ENCODE results near the gene HEMK1.

The HEMK1 gene, protein sequence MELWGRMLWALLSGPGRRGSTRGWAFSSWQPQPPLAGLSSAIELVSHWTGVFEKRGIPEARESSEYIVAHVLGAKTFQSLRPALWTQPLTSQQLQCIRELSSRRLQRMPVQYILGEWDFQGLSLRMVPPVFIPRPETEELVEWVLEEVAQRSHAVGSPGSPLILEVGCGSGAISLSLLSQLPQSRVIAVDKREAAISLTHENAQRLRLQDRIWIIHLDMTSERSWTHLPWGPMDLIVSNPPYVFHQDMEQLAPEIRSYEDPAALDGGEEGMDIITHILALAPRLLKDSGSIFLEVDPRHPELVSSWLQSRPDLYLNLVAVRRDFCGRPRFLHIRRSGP

DNA sequence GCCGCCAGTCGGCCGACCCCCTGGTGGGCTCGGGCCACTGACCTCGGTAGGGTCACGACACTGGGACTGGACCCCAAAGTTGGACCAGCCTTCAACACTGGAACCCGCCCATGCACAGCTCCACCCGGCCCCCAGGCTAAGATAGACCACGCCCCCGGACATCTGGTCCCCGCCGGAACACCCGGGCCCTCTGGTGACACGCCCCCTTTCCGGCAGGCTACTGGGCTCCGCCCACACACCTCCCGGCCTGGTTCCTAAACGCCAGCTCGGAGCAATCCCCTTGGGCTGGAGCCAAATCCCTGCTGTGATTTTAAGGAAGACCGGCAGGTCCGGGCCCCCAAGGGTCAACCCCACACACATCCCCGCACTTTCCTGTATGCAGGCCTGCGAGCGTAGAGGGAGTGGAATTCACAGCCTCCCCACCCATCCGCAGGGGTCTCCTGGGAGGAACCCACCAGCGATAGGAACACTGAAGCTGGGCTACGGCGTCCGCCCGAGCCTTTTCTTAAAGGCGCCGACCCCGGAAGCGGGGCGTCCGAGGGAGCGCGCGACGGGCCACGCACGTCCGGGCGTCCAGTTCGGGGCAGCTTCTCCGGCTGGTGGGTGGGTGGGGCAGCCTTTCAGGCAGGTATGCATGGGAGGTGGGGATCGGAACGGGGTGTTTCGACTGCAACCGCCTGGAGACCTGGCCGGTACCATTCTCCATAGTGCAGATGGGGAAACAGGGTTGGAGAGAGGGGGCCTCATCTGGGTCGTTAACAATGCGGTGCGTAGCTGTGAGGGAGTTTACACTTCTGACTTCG is at the start of gene HEMK1:
HEMK1 (plus strand) TSS at position 576 of the 803 bp plus-strand sequence. CDS start 1,583 bp downstream, outside the sequence.
- DNase-seq = peak; percentile 88

DNA sequence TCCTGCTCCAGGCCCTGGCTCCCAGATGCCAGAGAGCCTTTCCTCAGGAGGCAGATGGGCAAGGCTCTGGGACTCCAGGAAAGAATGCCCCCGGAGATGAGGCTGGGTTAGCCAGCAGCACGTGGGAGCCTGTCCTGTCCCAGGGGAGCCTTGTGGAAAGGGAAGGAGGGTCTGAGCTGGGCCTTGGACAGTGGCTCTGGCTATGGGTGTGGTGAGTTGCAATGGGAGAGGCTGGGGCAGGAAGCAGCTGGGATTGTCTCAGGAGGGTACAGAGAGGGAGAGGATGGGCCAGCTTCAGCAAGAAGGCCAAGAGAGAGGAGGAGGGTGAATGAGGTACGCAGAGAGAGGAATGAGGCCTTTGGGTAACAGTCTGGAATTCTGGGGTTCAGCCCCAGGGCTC is 48.5 kb upstream of the HEMK1 start:
- DNase-seq = no peak

DNA sequence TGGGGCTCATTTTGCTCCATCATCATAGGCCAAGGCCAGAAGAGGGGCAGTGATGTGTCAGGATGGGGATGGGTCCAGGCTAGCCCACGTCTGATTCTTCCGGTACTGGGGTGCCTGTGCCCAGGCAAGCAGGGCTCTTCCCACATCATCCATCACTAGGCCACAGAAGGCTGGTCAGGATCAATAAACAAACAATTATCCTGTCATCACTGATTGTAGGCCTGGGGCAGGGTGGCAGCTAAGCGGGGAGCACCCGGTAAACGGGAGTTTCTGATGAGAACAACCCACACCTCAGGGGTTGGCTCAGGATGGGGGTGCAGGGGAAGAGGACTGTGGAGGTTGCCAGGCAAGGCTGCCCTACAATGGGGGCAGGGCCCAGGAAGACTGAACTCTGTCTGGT is 47.8 kb upstream of the HEMK1 start:
- no peak for DNase-seq

DNA sequence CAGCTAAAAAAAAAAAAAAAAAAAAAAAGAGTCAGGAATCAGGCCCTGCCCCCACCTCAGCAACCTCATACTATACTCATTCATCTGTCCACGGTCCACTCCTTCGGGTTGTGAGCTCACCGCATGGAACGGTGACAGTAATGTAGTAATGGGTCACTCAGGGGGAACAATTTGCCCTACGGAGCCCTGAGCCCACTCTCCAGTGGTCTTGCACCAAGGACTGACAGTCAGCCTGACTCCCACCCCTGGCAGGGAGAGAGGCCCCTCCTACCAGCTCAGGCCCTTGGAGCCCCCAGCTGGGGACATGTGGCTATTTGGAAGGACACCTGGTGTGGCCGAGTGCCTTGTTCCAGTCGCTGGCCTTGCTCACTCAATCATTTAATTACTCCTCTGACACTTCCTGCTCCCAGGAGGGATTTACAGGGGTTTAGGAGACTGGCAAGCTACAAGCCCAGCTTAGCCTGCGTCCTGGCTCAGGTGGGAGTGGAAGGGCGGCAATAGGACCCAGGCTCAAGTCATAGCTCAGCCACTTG is 46.0 kb upstream of the HEMK1 start:
- DNase-seq = no peak

DNA sequence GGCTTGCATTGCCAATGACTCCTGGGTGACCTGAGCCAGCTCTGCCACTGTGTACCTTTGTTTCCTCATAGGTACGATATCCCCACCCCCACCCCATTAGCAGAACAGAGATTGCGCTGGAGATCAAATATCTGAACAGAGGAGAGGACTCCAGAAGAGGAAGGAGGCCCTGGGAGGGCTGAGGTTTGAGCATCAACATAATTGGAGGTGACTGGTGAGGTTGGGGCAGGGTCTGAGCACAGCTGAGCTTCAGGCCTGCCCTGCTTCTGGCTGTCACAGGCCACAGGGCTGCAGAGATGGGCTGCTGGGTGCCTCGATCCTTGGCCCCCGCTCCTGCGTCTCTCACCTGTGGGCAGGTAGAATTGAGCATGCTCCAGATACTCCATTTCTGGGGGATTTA is 44.6 kb upstream of the HEMK1 start:
- DNase-seq = no peak

DNA sequence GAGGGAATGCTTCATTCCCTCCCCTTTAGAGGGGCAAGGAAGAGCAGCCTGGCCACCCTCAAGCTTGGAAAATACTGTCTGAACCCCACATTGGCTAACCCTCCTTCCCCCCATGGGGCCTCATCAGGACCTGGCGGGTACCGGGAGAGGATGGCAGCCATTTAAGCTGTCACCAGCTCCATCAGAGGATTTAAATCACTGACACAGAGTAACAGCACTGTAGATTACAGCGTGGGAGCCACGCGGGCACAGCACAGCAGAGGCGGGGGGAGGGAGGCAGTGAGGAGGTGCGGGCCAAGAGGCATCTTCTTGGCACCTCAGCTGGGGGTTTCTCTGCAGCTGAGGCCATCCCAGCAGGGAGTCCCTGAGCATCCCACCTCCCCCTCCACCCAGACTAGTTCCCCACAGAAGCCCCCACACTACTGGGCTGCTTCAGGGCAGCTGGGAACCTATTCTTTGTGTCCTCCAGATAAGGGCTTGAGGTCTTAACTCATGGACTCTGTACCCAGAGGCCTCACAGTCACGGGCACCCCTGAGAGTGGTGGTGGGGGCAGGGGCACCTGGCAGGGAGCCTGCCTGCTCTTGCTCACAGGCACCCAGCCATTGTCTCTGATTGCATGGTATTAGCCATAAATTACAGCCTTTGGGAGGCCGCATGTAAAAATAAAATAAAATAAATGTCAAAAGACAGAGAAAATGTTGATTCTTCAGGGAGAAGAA is 44.0 kb upstream of the HEMK1 start:
- no peak for DNase-seq

DNA sequence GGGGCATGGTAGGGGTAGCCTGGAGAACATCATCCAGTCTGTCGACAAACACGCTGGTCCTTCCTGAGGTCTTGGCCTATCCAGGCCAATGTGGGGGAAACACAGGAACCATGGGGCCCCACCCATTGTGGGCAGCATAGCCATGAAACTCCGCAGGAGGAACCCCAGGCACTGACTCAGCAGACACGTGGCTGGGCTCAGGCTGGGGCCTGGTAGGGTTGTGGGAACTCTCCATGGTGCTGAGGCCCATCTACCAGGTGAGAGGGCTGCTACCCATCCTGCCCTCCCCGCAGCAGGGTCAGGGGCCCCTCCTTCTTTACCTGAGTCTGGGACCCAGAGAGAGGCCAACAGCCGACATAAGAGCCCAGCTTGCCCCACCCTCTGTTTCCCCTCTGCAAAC is 43.3 kb upstream of the HEMK1 start:
- DNase-seq = no peak

DNA sequence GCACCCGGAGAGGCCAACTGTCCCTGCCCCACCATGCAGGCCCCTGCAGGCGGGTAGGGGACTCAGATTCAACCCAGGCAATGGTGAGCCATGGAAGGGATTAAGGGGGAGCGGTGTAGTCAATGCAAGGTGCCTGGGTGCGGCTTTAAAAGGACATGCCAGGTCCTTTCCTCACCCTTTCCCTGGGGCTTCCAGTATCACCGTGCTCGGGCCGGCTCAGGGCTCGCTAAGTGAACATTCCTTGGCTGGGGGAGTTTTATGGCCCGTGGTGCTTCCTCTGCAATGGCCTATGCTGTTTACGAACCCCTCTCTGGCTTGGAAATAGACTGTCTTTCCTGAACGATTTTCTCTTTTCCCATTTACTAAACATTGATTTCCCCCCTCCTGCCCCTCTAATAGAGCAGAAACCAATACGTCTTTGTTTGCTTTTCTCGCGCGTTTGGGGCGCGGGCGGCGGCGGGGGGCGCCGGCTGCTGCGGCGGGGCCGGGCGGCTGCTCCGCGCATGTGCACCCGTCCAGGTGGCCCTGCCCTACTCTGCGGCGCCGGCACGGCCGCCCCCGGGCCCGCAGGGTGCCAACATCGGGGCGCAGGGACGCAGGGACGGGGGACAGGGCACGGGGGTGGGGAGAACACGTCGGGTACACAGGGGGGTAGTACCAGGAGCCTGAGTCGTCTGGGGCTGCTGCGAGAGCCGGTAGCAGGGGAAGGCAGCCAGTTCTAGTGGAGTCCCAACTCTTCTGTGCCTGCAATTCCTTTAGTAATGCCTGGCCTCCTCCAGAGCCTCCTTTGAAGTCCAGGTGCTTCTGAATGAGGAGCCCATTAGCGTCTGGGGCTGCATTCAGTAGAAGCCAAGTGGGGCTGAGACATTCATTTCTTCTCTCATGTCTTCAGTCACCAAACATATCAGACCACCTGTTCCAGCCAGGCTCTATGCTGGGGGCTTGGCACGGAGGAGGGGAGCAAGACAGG is 39.0 kb upstream of the HEMK1 start:
- DNase-seq = no peak

DNA sequence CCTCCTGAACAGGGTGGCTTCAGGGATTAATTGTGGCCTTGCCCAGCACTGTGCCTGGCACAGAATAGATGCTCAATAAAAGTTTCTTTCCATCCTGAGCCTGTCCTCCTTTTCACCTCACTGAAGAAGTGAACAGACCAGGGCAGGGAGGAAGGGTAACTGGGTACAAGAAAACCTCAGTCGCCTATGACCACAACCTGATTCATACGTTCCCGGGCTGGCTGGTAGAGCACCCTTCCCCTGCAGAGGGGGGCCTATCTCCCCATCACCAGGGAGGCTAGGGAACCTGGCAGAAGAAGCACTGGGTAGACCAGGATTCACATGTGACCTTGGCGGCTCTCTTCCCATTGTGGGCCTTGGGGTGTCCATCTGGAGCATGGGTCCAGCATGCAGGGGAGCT is 38.1 kb upstream of the HEMK1 start:
- DNase-seq = no peak

DNA sequence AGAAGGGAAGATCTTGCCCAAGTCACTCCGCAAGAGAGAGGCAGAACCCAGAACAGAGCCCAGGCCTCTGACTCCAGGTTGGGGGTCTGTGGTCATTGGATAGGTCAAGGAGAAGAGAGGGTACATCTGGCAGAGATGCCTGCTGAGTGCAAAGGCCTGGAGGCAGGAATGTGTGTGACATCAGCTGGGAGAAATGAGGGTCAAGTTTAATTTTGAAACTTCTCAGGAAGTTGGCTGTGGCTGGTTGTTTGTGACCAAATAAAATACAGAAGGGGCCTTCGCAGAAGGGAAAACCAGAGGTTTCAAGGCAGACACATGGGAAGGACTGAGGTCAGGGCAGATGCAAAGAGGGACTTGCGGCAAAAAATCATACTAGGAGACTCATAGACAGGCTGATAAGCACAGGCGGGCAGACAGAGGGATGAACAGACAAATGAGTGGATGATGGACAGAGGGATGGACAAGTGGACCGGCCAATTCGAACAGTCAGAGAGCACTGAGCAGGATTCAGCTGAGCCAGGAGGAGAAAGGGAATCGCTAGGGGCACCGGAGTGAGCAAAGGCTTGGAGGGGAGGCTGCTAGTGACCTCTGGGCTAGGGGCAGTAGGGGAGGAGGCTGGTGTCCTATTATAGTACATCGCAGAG is 37.1 kb upstream of the HEMK1 start:
- no peak for DNase-seq

DNA sequence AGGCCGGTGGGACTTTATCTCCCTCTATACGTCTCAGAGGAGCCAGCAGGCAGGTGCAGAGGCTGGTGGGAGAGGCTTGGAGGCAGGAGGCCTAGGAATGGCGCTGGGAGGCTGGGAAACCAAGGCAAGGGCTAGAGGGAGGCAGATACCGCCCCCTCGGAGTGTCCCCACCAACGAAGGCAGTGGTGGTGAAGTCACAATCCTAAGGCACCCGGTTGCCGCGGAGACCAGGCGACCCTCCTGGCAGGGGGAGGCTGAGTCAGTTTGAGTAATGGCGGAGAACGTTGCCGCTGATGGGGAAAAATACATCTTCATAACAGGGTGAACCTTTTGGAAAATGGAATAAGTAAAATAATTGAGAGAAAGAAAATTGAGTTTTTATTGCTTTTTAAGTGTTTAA is 36.0 kb upstream of the HEMK1 start:
- no peak for DNase-seq

DNA sequence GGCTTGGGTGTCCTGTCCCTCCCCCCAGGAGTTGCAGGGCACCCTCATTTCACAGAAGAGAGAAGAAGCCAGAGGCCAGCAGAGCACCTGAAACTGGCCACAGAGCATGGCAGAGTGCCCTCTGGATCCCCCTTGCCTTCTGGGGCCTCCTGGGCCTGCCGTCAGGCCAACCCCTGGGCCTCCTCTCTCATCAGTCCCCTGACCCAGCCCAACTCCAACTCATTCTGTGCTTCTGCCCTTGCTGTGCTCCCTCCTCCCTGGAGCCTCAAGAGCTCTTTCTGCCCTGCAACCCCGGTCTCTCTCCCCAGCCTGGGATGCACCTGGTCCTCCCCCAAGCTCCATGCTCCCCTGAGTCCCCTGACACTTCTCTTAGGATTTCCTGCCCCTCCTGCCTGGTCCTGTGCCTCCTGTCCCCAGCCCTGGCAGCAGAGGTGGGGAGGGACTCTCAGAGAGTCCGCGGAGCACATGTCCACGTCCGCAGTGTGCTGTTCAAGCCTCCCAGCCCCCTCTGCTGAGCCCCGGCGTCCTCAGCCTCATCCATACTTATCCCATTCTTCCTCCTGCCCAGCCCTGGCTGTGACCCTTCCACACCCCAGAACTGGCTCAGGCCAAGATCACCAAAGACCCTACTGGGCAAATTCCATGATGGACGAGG is 35.4 kb upstream of the HEMK1 start:
- no peak for DNase-seq

DNA sequence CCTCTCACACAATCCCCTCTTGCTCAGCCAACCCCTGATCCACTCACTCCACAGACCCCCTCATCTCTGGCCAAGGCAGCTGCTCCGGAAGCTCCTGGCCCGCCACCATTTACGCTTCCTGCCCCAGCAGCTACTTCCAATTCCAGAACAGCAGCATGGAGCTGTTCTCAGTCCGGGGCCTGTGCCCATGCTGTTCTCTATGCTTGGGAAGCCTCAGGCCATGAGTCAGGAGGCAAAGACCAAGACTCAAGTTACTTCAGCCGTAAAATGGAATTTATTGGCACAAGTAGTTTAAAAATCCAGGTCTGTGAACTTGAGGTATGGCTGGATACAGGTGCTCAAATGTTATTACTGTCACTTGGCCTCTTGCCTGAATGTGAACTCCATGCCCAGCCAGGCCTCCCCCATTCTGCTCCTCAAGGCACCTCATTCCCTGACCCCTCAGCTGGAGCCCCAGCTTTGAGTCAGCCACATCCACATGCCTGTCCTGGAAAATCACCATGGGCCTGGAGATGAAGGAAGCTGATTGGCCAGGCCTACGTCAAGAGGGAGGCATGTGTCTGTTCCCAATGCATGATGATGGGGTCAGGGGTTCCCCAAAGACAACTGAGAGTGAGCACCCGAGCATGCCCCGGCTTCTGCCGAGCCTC is 34.5 kb upstream of the HEMK1 start:
- DNase-seq = no peak

DNA sequence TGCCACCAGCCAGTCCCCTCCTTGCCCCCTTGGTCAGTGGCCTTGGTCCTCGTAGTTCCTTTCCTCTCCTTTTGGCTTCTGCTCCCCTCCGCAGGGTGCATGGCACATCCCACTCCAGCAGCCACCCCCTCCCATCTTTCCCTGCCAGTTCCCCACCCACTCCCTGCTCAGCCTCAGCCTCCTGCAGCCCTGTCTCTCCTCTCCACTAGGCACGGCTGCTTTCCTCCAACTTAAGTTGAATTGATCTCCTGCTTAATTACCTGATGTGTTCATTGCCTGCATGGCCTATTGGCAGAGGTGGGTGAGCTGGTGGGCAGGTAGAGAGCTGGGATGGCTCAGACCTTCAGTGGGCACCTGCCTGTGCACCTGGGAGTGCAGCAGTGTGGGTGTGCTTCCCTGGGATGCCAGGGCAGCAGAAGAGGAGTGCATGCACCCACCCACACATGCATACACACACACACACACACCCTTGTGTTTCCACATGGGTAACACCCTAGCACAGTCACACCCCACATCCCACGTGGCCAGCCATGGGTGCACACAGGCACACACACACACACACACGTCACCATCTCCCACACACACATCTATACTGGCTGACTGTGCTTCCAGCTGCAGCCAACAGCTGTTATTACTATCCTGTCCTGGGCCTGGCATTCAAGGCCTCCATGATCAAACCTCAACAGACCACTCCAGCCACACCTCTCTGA is 32.7 kb upstream of the HEMK1 start:
- DNase-seq = no peak

DNA sequence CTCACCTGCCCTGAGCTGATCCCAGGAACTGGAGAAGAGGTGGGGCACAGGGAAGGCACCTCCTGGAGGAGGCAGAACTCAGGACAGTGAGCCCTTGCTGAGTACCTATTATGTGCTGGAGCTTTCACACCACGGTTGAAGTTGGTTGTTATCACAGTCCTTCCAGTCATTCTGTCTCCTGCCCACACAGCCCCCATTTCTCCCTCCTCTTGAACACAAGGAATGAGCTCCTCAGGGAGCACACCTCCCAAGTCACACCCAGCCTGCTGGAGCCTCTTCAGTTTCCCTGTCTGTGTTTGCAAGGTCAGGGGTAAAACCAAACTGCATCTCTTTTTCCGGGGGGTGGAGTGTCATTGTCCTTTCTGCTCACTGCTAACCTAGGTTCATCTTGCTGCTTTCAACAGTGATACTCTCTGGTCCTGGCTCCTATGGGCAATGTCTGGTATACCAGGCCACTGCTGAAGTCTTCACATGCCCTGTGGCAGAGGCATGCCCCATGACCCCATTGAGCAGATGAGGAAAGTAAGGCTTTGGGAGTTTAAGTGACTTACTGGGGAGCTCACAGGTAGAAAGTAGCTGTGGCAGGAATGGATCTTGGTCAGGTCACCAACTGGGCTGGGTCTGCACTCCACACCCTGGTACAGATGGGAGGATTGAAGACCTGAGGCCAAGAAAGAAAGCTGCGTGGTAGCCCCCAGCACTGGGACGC is 31.7 kb upstream of the HEMK1 start:
- no peak for DNase-seq

DNA sequence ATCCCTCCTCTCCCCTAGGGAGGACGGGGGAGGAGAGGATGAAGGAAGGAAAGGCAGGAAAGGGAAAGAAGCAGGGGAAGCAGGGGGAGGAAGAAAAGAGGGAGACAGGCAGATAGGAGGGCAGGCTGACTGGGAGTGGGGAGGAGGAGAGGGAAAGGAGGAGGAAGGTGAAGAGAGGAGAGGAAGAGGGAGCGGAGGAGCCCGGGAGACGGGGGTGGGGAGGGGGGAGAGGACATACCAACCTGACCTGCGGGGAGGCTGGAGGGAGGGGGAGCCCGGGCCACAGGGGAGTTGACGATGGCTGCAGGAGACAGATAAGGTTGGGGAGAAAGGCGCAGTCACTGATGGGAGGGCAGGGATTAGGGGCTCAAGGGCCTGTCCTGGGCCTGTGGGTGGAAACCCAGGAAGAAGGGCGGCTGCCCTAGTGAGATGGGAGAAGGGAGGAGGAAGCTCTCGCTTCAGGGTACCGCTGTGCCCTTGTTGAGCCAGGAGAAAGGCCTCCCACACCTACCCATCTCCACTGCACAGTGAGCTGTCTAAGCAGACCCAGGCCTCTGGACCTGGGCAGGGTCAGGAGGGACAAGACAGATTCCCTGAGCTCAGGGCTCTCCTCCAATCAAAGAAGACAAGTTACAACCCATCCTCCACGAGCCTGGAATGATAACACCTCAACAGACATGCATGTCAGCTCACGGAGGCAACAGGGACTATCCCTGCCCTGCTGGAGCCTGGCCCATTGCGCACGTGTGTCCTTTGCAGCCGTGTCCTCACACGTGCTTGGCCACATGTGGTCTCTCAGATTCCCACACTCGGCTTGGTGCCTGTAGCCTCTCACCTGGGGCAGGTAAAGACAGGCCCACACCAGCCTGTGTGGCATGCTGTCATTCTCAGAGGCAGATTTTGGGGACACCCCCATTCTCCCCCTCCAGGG is 29.7 kb upstream of the HEMK1 start:
- DNase-seq = no peak

DNA sequence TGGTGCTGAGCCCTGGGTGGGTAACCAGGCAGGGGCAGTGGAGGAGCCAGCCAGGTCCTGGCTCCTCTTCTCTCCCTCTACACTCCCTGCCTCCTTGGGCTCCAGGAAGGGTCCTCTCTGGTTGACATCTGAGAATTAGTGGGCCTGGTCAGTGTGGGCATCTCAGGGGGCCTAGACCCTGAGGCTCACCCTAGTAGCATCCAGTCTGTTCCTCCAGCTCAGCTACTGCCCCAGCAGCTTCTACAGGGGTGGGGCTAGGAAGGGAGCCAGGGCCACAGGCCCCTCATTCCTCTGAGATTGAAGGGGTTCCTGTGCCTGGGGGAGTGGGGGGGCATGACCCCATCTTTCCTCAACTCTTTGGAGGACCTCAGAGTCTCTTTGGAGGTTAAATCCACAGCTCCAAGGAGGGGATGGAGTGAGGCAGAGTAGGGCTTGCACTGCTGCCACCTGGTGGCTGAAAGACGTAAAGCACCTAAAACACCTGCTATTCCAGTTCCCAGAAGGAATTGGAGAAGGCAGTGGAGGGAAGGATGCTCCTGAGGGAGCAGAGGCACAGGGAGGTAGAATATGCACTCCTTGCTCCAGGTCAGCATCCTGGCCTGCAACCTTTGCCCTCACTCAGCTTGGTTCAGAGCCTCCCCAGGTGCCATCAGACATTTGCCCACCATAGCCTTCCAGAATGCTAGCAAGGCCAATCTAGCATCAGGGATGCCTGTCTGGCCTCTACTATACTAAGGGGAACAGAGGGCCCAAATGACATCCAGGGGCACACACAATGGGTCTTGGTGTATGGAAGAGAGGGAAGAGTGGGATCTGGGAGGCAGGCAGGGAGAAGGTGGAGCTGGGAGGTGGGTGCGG is 26.9 kb upstream of the HEMK1 start:
- DNase-seq = peak; percentile 30

All from NCI-H1092 (cell line).